CD4-positive, alpha-beta T cell treated with Interleukin-1 beta for 1 hour (primary cell): ENCODE data around the gene PIM3.
"Not testable (repeated sequence)": the region's sequence is repeated elsewhere in the genome, so short reads cannot be mapped to it uniquely, and the experiment has no call there.

ENCODE experiments used
- DNase-seq, 2 donors: peaks; one replicate each; pipeline ENCODE4 v3.0.0-alpha.2; 2020 to 2022

The PIM3 gene

DNA sequence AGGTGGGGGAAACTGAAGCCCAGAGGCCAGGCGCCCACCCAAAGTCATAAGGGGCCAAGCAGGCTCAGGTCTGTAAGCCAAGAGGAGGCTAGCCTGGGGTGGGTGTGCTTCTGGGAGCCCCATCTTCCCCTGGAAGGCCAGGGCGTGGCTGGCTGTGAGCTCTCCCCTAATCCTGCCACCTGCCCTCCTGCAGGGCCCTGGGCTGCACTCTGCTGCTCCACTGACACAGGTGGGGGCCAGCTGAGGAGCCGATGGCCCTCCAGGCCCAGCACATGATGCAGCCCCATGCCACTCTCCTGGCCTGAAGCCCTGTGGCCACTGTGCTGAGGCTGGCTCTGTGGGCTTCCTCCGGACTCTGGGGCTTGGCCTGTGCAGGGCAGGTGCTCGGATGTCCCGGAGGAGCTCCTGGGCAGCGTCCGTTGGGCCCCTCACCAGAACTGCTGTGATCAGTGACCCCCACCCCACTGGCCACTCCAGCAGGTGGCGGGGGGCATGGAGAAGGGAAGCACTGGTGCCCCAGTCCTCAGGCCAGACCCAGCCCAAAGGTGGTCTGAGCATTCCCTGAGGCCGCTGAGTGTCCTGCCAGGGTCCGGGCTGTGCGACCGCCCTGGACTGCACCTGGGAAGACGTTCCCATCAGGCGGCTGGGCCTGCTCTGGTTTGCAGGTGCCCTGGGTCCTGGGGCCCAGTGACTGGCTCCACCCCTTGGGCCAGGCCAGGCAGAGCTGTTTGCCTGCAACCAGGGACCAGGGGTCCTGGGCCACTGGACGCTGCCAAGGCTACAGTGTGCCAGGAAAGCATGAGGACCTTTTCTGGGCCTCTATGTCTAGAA lies 8.5 kb downstream of the PIM3 start:
- no peak for DNase-seq

DNA sequence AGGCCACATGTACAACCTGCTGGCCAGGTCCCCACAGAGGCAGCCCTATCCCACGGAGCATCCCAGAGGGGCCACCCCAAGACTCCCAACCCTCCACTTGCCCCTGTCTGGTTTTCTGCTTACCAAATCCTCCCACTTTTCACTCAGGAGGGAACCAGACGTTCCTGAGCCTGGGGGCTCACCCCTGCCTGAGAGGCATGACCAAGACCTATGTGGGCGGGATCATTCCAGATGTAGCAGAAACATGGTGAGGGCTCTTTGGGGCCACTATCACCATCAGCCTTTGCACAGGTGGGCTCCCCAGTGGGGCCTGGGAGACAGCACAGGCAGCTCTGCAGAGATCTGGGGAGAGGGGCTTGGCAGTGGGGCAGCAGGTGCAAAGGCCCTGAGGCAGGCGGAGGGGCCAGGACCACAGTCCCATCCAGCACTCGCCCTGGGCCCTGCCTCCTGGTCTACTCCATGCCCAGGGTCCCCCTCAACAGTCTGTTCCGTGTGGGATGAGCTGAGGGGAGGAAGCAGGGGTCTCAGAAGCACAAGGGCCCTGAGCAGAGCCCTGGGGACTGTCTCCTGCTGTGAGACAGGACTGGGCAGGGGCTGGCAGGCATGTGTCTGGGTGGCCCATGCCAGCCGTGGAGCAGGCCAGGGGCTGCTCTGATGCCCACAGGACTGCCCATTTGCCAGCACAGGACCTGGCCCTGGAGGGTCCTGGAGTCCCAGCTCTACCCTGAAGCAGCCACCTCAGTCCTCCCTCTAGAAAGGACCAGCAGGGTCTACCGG lies 9.4 kb downstream of the PIM3 start:
- no peak for DNase-seq

DNA sequence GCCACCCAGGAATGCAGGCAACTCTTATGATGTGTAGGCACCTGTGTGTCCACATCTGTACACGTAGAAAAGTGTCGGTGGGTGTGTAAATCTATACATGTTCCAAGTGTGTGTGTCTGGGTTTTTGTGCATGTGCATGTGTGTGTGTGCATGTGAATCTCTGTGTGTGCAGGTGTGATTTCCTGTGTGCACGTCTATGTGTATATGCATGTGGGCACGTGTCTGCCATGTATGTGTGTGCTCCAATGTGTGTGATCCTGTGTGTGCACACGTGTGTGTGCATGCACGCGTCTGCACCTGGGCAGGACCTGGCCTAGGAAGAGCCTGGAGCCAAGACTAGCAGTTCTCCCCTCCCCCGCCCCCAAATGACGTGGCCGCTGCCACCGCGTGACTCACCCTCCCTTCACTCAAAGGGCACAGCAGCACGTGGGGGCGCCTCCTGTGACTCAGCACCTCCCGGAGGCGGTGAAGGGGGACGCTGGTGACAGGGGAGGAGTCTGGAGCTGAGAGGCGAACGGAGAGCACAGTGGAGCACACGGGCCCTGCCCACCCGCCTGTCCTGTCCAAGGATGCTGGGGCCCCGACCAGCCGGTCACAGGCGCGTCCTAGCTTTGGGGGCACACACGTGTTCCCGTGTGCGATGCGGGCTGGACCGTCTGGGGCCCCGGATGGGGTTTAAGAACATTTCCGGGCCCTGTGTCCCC lies 10.1 kb downstream of the PIM3 start:
- DNase-seq: peak; percentile 93 to 95

DNA sequence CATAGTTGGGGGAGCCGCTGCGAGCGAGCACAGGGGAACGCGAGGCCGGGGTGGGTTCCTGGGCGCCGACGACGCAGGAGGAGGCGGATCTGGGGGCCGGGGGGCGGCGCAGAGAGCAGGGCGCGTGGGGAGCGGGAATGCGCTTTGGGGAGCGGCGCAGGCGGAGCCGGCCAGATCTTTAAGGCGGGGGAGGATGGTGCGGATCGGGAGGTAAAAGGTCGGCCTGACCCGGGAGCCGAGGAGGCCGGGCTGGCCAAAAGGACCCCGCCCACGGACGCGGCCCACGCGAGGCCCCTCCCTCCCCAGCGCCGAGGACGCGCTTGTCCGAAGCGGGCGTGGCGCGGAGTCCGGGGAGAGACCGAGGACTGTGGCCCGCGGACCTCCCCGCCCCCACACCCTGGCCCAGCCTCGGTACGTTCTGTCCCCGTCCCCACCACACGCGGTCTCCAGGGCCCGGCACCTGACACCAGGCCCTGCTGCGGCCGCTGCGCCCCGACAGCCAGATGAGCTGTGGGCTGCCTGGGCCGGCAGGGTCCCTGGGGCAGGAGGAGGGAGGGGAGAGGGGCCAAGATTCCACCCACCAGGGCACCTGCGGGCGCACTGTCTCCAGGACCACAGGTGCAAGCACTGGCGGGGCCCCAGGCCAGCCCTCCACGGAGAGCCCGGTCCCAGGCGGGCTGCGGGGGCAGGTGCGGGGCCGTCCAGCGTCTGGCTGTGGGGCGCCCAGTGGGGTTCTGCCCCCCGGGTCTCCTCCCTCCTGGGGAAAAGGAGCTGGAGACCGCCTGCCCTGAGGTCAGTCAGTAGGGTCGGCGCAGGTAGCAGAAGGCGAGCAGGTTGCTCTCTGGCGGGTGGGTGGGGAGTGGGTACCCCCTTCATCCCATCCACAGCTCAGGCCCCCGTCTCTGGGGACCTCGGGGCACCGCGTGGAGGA lies 10.9 kb downstream of the PIM3 start:
- DNase-seq: peak in 1 of 2 donors; percentile 67

DNA sequence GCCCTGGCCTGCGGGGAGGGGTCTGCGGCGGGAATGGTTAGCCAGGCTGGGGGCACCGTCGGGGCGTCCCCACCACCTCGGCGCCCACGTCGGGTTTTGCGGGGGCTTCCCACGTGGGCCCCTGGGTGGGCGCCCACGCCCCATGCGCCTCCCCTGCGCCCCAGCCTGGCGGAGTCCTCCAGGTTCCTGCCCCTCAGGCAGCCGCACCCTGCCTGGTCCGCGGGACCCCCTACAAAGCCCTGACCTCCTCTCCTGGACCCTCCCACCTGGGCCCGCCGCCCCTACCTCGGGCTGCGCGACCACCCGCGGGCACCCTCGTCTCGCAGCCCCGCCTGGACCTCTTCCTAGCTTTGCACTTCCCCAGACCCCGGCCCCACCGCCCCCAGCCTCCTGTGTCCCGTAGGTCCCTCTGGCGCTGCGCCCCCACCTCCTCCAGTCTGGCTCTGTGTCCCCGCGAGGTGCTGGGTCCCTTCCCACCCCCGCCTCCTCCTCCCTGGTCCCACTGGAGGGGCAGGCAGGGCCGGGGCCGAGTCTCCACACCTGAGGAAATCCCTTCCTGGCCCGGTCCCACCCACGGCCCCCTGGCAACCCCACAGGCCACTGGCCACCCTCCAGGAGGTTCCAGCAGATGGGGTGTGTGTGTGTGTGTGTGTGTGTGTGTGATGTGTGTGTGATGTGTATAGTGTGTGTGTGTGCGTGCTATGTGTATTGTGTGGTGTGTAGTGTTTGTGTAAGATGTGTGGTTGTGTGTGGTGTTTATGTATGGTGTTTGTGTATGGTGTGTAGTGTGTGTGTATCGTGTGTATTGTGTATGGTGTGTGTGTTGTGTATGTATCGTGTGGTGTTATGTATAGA lies 11.8 kb downstream of the PIM3 start:
- DNase-seq: no peak

DNA sequence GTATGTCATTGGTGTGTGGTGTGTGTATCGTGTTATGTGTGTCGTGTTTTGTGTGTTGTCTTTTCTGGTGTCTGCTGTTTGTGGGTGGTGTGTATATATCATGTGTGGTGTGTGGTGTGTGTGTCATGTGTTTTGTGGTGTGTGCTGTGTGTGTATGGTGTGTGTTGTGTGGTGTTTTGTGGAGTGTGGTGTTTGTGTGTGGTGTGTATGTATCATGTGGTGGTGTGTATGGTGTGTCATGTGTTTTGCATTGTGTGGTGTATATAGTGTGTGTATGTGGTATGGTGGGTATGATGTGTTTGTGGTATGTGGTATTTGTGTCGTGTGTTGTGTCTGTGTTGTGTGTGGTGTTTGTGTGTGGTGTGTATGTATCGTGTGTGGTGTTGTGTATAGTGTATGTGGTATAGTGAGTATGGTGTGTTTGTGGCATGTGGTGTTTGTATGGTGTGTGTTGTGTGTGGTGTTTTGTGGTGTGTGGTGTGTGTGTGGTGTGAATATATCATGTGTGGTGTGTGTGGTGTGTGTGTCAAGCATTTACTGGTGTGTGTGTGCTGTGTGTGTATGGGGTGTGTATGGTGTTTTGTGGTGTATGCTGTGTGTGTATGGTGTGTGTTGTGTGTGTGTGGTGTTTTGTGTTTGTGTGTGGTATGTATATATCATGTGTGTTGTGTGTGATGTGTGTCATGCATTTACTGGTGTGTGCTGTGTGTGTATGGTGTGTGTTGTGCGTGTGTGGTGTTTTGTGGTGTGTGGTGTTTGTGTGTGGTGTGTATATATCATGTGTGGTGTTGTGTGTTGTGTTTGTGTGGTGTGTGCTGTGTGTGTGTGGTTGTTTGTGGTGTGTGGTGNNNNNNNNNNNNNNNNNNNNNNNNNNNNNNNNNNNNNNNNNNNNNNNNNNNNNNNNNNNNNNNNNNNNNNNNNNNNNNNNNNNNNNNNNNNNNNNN lies 12.7 kb downstream of the PIM3 start:
- no peak for DNase-seq

DNA sequence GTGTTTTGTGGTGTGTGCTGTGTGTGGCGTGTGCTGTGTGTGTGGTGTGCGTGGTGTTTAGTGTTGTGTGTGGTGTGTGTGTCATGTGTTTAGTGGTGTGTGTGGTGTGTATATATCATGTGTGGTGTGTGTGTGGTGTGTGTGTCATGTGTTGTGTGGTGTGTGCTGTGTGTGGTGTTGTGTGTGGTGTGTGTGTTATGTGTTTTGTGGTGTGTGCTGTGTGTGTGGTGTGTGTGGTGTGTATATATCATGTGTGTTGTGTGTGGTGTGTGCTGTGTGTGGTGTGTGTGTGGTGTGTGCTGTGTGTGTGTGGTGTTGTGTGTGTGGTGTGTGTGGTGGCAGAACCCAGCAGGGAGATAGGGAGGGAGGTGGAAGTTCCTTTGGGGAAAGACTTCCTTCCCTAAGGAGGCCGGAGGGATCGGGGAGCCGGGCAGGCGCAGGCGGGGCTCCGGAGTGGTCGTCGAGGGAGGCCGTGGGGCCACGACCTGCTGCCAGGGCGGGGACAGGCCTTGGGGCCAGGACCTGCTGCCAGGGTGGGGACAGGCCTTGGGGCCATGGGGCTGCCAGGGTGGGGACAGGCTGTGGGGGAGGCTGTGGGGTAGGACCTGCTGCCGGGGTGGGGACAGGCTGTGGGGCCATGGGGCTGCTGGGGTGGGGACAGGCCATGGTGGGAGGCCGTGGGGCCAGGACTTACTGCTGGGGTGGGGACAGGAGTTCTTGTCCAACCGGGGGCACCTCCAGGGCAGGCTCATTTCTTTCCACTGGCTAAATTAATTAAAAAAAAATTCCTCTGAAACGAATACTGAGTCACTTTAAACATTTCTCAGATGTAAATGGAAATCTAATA lies 15.2 kb downstream of the PIM3 start:
- DNase-seq: no peak

DNA sequence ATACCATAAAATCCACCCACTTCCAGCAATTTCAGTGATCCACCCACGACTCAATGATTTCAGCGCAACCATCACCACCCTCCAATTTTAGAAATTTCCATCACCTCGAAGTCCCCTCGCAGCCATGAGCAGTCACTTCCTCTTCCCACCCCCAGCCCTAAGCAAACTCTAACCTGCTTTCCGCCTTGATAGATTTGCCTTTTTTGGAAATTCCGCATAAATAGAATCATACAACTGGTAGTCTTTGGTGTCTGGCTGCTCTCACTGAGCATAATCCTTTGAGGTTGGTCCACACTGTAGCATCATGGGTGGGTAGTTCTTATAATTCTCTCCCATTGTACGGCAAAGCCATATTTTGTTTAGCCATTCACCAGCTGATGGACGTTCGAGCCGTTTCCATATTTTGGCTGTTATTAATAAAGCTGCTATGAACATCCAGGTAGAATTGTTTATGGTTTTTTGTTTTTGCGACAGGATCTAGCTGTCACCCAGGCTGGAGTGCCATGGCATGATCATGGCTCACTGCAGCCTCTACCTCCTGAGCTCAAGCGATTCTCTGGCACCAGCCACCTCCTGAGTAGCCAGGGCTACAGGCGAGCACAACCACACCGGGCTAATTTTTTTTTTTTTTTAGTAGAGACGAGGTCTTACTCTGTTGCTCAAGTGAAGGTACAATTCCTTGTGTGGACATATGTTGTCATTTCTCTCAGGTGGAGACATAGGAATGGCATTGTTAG lies 16.0 kb downstream of the PIM3 start:
- DNase-seq: peak in 1 of 2 donors; percentile 71

DNA sequence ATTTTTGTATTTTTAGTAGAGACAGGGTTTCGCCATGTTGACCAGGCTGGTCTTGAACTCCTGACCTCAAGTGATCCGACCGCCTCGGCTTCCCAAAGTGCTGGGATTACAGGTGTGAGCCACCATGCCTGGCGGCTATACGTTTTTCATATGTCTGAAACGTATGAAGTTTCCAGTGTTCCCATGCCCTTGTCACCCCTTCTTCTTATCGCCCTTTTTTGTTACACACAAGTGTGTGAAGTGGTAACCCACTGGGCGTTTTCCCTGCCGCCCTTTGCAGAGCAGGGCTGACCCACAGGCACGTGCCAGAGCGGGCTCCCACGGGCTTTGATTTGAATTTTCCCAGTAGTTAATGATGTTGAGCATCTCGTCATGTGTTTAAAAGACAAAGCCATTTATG lies 17.0 kb downstream of the PIM3 start:
- DNase-seq: no peak

DNA sequence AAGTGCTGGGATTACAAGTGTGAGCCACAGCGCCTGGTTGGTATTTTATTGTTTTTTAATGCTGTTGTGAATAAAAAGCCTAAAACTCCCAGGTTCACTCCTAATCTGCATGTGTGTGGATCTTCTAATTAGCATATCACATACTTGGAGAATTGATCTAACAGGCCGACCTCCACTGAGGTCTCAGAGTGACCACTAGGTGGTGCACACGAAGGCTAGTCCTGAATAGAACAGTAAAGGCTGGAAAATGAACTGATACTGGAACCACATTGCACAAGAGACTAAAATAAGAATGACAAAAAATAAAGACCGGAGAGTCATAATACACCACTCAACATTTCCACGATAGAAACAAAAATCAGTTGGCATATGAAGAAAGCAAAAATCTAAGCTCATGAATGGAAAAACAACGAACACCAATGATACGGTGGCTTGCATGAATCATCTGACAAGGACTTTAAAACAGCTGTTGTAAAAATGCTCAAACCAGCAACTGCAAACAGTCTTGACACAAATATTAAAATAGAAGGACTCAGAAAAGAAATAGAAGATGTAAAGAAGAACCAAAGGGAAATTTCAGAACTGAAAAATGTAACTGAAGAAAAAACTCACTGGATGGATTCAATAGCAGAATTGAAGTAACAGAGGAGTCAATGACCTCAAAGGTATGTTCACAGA lies 19.2 kb downstream of the PIM3 start:
- DNase-seq: peak in 1 of 2 donors; percentile 50

DNA sequence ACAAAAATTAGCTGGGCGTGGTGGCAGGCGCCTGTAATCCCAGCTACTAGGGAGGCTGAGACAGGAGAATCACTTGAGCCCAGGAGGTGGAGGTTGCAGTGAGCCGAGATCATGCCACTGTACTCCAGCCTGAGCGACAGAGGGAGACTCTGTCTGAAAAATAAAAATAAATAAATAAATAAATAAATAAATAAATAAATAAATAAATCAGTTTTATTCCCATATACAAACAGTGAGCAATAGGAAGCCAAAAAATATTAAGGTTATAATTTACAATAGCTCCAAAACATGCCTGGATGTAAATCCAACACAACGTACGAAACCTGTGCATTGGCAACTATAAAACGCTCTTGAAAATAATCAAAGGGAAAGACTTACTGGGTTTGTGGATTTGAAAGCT lies 21.2 kb downstream of the PIM3 start:
- not testable (repeated sequence) for DNase-seq

DNA sequence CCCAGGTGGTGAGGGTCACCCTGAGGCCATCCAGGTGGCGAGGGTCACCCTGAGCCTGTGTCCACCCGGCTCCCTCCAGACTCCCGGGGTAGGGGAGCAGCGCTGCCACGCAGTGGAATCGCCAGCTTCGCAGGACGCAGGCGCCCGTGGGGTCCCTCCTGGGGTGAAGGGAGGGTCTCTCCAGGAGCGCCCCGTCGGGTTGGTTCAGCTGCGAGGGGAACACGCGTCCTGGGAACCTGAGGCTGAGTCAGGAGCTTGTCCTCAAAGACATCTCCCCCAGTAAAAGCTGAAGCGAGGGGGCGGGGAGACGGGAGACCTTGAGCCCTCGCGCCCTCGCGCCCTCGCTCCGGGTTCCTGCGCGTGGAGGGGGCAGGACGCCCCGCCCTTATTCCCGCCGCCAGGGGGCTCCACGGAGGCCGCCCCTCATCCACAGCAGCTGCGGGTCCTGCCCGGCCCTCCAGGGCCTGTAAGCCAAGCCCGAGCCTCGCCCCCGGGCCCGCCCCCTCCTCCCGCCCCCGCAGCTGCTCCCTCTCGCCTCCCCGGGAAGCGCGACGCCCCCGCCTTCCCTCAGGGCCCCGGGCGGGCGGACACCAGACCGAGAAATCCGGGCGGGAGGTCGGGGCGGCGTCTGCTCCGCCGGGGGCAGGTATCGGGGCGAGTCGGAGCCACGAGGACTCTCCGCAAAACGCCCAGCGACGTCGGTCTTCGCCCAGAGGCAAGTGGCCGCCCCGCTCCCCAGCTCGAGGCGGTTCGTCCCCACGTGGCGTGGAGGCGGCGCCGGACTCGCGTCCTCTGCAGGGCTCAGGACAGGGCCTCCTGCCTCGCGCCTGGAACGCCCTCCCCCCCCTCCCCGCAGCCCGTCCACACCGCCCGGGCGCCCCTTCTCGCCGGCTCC lies 22.8 kb downstream of the PIM3 start:
- peak; percentile 59 to 64 for DNase-seq

DNA sequence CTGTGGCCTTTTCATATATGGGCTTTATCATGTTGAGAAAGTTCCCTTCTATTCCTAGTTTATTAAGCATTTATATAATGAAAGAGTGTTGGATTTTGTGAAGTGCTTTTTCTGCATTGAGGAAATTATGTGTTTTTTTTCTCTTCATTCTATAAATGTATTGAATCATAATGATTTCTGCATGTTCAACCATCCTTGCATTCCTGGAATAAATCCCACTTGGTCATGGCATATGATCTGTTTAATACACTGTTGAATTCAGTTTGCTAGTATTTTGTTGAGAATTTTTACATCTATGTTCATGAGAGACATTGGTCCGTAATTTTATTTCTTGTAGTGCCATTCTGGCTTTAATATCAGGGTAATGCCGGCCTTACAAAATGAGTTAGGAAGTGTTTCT lies 25.8 kb downstream of the PIM3 start:
- DNase-seq: no peak

DNA sequence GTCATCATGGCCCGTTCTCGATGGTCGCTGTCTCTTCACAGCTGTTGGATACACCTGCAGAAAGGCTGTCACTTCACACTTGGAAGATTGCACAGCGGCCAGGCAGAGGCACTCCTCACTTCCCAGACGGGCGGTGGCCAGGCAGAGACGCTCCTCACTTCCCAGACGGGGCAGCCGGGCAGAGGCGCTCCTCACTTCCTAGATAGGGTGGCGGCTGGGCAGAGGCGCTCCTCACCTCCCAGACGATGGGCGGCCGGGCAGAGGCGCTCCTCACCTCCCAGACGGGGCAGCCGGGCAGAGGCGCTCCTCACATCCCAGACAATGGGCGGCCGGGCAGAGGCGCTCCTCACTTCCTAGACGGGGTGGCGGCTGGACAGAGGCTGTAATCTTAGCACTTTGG lies 29.3 kb downstream of the PIM3 start:
- not testable (repeated sequence) for DNase-seq

DNA sequence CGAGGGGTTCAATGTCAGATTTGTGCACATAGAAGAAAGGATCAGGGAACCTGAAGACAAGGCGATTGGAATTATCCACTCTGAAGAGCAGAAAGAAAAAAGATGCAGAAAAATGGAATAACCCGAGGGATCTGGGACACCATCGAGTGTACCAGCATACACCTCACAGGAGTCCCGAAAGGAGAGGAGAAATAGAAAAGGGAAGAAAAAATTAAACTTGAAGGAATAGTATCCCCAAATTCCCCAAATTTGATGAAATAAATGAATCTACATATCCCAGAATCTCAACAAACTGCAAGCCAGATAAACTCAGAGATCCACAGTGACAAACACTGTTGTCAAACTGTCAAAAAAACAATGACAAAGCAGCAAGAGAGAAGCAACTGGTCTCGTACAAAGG lies 30.6 kb downstream of the PIM3 start:
- no peak for DNase-seq

DNA sequence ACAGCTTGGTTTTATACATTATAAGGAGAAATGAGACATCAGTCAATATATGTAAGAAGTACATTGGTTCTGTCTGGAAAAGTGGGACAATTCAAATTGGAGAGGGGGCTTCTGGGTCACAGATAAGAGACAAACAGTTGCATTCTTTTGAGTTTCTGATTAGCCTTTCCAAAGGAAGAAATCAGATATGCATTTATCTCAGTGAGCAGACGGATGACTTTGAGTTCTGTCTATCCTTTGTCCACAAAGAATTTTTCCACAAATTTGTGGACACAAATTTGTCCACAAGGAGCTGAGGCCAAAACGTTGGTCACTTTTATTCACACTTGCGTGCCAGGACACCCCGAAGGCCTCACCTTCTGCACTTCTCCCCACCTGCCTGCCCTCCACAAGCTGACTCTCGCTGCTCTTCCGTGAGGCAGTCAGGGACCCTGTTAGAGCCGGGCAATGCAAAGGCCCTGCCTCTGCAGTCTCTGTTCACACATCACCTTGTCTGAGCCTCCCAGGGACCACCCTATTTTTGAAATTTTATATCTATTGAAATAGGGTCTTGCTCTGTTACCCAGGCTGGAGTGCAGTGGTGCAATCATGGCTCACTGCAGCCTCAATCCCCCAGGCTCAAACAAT lies 31.4 kb downstream of the PIM3 start:
- DNase-seq: no peak
